ENCODE results near the gene RAB17.

Gene RAB17

DNA sequence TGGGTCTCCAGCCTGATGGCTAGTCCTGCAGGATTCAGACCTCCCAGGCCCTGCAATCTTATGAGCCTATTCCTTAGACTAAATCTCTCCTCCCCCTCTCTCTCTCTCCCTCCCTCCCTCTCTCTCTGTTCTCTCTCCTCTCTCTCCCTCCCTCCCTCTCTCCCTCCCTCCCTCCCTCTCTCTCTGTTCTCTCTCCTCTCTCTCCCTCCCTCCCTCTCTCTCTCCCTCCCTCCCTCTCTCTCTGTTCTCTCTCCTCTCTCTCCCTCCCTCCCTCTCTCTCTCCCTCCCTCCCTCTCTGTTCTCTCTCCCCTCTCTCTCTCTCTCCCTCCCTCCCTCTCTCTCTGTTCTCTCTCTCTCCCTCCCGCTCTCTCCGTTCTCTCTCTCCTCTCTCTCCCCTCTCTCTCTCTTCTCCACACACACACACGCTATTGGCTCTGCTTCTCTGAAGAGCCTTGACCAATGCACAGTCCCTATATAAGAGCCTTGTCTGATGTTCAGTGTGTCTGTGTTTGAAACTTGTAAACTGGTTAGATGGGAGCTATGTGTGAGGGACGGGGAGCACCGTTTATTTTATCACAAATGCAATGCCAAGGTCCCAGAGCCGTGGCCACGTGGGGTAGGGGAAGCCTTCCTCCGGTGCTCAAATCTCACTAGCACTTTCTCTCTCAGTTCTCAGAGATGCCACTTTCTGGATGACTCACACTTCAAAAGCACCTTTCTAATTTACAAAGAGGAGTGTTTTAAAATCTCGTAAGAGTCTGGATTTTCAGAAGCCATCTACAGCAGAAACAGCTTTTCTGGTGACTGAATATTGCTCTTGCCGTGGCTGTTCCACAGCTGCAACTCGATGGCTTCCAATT, 33.5 kb downstream of the RAB17 start:
- DNase-seq = no peak

- DNase-seq = no peak
Measured at GRCh38 chr2:237555560-237555959, 35.0 kb downstream of the RAB17 start.

DNA sequence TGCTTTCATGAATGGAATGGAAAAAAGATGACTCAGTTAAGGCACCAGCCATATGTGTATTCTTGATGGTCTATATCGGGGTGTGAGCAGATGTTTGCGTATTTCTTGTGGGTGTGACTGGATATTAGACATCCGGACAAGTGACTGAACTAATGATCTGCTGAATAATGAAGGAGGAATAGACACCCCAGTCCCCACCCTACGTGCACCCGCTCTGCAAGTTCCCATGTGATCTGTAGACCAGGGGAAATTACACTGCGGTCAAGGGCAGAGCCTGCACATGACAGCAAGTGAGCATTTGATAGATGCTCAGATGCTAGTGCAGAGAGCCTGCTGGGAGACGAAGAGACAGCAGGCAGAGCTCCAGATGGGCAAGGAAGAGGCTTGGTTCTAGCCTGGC, 36.6 kb downstream of the RAB17 start:
- no peak for DNase-seq

DNA sequence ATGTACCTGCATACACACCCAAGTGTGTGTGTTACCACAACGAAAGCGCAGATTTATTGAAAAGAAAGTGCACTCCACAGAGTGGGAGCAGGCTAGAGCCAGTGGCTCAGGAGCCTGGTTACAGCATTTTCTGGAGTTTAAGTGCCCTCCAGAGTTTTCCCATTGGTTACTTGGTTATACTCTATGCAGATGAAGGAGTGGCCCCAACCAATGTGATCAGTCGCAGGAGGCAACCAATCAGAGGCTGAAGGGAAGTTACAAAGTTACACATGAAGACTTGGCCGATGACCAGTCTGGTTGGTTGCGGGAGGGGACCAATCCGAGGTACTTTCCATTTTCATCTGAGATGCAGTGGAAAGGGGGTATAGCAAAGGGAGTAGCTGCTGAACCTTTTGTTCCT, 37.6 kb downstream of the RAB17 start:
- no peak for DNase-seq

DNA sequence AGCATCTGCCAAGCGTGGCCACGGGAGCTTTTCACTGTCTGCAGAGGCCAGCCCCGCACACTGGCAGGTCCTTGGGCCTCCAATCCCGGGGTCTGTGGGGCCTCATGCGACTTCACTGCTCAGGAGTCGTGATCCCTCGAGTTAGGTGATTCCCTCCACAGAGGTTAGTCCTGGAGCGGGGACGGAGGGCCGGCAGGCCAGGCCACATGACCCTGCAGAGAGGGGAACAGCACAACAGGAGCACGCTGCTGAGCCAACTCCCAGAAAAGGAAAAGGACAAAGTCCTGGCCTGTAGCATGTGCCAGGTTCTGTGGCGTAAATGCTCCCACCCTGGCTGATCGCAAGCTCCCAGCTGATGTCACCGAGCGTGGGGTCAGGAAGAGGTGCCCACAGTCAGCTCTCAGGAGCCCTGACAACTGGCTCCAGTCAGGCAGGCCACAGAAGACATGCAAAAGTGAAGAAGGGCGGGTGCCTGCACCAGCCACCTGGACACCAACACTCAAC, 39.4 kb downstream of the RAB17 start:
- no peak for DNase-seq

GRCh38 chr2:237549643-237550415, 40.7 kb downstream of the RAB17 start:
- DNase-seq = no peak

DNA sequence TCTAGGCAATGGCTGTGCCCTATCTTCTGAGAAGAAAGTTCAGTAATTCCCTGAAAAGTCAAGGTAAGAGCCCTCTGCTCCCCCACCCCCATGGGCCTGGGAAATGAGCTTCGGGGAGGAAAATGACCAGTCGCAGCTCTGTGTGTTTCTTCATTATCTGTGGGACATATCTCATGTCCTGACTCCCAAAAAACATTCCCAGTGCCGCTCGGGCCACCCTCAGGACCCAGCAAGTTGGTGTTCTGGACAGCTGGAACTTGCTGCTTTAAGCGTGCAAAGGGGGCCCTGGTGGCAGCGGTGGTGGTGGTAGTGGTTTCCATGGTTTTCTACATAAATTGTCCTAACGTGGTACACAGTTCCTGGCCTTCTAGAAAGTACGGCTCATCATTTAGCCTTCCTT, 41.3 kb downstream of the RAB17 start:
- DNase-seq = no peak

GRCh38 chr2:237547841-237548416, 42.6 kb downstream of the RAB17 start:
- no peak for DNase-seq

DNA sequence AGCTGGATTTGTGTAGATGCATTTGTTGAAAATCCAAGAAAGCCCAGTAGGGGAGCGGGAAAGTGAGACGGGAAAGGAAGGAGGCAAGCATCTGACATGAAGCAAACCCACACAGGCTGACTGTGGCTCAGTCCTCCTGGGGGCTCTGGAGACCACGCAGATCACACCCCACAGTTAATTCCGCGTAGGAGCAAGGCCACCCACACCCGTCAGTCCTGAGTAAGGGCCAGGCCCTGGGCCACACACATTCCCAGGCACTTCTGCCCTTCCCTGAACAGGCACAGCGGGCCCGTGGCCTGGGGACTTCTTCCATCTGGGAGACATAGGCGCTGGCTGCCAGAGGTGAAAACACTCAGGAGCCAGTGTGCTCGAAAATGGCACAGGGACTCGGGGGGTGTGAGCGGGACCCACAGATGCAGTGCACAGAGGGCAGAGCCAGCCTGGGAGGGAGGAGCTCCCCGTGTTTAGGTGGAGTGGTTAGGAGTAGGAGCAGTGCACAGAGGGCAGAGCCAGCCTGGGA, 43.6 kb downstream of the RAB17 start:
- DNase-seq = no peak

- DNase-seq = no peak
Measured at GRCh38 chr2:237546040-237546875, 44.3 kb downstream of the RAB17 start.

GRCh38 chr2:237542001-237542704, 48.4 kb downstream of the RAB17 start:
- DNase-seq = no peak

DNA sequence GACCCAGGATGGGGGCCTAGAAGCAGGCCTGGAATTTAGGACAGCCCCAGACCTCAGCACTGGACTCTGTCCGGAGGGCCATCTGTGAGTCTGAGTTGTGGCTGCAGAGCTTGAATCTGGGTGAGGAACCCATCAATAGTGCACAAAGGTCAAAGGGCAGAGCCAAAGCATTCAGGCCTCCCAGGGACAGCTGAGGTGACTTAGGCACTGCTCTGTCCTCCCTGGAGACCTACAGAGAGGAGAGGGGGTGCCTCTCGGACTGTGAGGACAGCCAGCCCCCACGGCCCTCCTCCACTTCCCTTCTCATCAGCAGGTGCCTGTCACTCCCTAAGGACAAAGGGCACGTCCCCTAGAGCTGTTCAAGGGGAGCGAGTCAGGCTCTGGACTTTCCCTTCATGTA, 49.3 kb downstream of the RAB17 start:
- no peak for DNase-seq

DNA sequence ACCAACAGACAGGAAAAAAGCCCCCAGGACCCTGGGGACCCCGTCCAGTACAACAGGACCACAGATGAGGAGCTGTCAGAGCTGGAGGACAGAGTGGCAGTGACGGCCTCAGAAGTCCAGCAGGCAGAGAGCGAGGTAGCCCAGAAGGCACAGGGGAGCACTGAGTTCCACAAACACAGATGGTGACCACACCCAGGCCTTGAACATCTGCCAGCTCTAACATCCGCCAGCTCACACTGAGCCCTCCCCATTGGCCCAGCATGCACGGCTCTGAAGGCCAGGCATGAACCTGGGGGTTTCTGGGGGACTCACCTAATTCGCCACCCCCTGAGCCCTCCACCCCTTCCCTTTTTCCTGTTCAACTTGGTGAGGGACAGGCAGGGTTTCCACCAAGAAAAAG, 49.7 kb downstream of the RAB17 start:
- DNase-seq = peak; percentile 75

GRCh38 chr2:237540223-237540775, 50.2 kb downstream of the RAB17 start:
- no peak for DNase-seq

DNA sequence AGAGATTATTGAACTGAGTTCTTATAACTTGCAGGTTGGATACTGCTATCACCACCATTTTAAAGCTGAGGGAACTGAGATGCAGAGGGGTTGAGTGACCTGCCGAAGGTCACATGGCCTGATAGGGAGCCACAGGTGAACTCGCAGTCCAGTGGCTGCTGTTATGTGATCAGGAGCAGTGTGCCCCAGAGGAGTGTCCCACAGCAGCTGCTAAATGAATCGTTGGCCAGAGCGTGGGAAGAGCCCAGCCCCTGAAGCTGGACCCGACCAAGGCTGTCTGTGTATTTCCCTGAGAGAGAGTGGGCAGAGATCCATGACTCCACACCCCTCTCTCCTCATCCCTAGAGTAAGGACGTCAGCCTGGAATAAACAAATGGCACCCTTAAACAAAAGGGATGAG, 50.9 kb downstream of the RAB17 start:
- DNase-seq = no peak

- DNase-seq = no peak
Measured at GRCh38 chr2:237538901-237539300, 51.6 kb downstream of the RAB17 start.

DNA sequence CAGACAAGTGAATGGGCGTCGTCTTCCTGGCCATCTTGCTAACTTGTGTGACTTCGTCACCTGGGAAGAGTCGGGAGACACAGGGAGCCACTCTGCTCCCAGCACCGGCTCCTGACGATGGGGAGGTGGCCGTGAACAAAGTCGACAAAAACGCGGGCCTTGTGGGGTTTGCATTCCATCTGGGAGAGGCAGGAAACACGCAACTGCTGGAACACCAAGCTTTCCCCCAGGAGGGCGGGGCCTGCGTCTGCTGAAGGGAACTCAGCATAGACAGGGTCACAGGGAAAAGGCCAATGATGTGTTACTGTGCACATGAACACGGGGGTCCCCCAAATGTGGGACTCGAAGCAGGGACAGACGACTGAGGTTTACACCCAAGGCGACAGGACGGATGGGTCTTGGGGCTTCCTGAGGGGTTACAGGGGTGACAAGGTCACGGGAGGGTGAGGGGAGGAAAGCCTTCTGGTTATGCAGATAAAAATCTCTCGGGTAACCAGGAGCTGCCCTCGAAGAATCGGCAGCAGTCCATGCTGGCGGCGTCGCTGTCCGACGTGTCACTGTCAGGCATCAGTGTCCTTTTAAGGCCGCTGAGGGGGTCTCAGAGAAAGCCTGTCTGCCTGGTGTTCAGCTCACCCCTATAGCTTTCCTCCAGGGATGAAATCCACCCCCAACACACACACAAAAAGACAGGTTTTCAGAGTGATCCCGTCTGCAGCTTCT, 52.4 kb downstream of the RAB17 start:
- no peak for DNase-seq

DNA sequence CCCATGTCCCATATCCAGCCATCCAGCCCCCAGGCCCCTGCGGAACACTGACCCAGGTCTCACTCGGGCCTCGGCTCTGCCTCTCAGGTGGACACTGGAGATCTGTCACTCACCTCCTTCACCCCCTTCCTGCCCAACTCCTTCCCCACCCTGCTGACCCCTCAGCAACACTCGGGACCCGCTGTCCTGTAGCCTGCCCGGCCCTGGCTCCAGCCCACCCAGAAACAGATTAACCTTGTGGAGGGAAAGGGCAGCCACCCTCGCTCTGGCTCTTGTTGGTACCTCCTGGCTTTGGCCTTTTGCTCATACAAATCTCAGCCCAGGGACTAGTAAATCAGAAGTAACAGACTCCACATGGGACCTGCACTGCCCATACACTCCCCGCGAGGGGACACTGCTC, 53.9 kb downstream of the RAB17 start:
- no peak for DNase-seq

GRCh38 chr2:237536083-237536415, 54.5 kb downstream of the RAB17 start:
- DNase-seq = no peak

DNA sequence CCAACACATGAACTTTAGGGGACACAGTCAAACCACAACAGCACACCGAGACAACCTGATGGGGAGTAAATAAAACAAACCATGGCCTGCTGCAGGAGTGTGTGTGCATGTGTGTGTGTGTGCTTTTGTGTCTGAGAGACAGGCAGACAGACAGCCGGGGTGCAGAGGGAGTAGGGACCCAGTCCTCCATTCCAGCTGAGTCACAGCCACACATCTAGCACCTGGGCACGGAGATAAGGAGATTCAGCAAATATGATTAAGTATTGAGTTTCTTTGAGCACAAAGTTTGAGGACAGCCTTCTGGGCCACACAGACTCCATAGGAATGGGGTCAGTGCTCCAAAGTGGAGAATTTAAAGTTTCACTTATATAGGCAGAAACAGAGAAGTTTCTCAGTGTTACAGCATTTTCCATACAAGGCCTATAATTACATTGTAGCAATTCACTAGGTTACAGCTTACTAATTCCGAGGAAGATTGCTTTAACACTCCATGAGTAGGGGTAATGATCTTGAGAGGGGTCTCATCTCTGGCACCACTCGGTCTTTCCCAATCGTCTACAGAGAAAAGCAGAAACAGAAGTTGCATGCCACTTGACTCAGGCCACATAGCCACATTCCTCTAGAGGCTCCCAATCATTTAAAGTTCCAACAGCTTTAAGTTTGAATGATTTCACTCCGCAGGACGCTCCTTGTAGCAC, 55.0 kb downstream of the RAB17 start:
- no peak for DNase-seq
